Left lobe of liver (tissue), 2 donors: ENCODE results near the gene GPR146. TPM values are rescaled to one million over a fixed set of nuclear protein-coding genes. Genes with fewer than 3 reads are reported as not detected.

Experiments used
- ATAC-seq: fragments of 200-7000 bp; cut with Tn5 transposase; one replicate; pipeline ENCODE4 v1.9.1; 2020; ENCODE audit warnings: mild to moderate bottlenecking, moderate library complexity
- DNase-seq: peaks from one replicate; pipeline ENCODE4 v3.0.0-alpha.2; 2020; ENCODE audit warnings: low spot score
- total RNA-seq: library from RNA; stranded (reverse); gene quantifications from one replicate; pipeline ENCODE4 v1.2.1, GENCODE V29; 2021
- donor health status: DM: no; HTN: no; CAD: no; lungs with moderate emphysema.
- donor health status: DM: no; HTN: yes; CAD: no.

Gene GPR146
- total RNA-seq, 1 donor from 2014 or later = 28.1 TPM

GRCh38 chr7:1090686-1091643 lies 46.6 kb downstream of the GPR146 start:
- DNase-seq (no peak), ATAC-seq (no peak)

GRCh38 chr7:1091644-1092027 lies 47.3 kb downstream of the GPR146 start:
- no peak for DNase-seq

GRCh38 chr7:1092161-1092632 lies 47.9 kb downstream of the GPR146 start:
- ATAC-seq = no peak

More at GRCh38 chr7:1091644-1092027, 47.3 kb downstream of the GPR146 start:
- no peak for ATAC-seq

GRCh38 chr7:1092806-1093501 lies 48.6 kb downstream of the GPR146 start:
- ATAC-seq = peak; percentile 67
- DNase-seq = peak; percentile 93

More at GRCh38 chr7:1092161-1092632, 47.9 kb downstream of the GPR146 start:
- no peak for DNase-seq

GRCh38 chr7:1093502-1093843 lies 49.1 kb downstream of the GPR146 start:
- DNase-seq = no peak
- ATAC-seq = peak; percentile 28

GRCh38 chr7:1093916-1094508 lies 49.7 kb downstream of the GPR146 start:
- peak; percentile 5 for ATAC-seq

GRCh38 chr7:1094870-1095269 lies 50.5 kb downstream of the GPR146 start:
- ATAC-seq (no peak), DNase-seq (no peak)

More at GRCh38 chr7:1093916-1094508, 49.7 kb downstream of the GPR146 start:
- no peak for DNase-seq

GRCh38 chr7:1095621-1096155 lies 51.3 kb downstream of the GPR146 start:
- no peak for DNase-seq

GRCh38 chr7:1096156-1097119 lies 52.1 kb downstream of the GPR146 start:
- peak; percentile 72 for ATAC-seq
- DNase-seq = peak; percentile 91

More at GRCh38 chr7:1095621-1096155, 51.3 kb downstream of the GPR146 start:
- no peak for ATAC-seq

GRCh38 chr7:1097120-1097504 lies 52.8 kb downstream of the GPR146 start:
- no peak for ATAC-seq
- no peak for DNase-seq

GRCh38 chr7:1098243-1099153 lies 54.2 kb downstream of the GPR146 start:
- DNase-seq (no peak), ATAC-seq (no peak)

GRCh38 chr7:1099154-1099542 lies 54.8 kb downstream of the GPR146 start:
- DNase-seq (no peak), ATAC-seq (no peak)

GRCh38 chr7:1099637-1100036 lies 55.3 kb downstream of the GPR146 start:
- ATAC-seq (no peak), DNase-seq (no peak)

GRCh38 chr7:1100386-1100785 lies 56.0 kb downstream of the GPR146 start:
- ATAC-seq (no peak), DNase-seq (no peak)

- ATAC-seq (no peak), DNase-seq (no peak)
Measured at GRCh38 chr7:1100834-1101562, 56.7 kb downstream of the GPR146 start.

GRCh38 chr7:1101563-1102431 lies 57.5 kb downstream of the GPR146 start:
- ATAC-seq (peak; percentile 85), DNase-seq (peak; percentile 96)
